Measurements from ENCODE around the gene CREG1. TPM values are rescaled to one million over a fixed set of nuclear protein-coding genes. Genes with fewer than 3 reads are reported as not detected.

The CREG1 gene
- total and polyA plus RNA-seq, 10 donors, result 40.8 to 364 (median 184) TPM

DNA sequence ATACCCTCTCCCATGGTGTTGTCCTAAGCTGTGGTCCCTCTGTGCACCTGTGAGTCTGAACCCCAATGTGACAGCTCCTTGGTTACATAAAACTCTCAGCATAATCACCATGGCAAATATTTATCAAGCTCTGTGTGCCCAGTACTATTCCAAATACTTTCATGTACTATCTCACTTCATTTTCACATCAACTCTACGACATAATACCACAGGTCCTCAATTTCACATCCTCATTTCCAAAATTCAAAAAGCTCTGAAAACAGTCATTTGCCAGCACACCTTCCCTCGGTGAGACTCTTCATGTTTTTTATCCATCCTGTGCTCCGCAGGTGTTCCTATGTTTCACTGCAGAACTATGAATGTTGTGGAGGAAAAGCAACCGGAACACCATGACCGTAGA is 12.4 kb upstream of the CREG1 start:
- H3K9me3 ChIP-seq, result peaks cover 0 to 4% (median 0%) of the 10 kb centered on the region in 8 donors
- intact Hi-C loops (cut with DNase I; ENCODE audit: low total_unique reads), result no loop called here
- TF ChIP-seq POLR2AphosphoS5 (IDR thresholded peaks at IDR 0.05), result no peak
- no peak for TF ChIP-seq POLR2A (IDR thresholded peaks at IDR 0.05)
- TF ChIP-seq, protein P1, sequence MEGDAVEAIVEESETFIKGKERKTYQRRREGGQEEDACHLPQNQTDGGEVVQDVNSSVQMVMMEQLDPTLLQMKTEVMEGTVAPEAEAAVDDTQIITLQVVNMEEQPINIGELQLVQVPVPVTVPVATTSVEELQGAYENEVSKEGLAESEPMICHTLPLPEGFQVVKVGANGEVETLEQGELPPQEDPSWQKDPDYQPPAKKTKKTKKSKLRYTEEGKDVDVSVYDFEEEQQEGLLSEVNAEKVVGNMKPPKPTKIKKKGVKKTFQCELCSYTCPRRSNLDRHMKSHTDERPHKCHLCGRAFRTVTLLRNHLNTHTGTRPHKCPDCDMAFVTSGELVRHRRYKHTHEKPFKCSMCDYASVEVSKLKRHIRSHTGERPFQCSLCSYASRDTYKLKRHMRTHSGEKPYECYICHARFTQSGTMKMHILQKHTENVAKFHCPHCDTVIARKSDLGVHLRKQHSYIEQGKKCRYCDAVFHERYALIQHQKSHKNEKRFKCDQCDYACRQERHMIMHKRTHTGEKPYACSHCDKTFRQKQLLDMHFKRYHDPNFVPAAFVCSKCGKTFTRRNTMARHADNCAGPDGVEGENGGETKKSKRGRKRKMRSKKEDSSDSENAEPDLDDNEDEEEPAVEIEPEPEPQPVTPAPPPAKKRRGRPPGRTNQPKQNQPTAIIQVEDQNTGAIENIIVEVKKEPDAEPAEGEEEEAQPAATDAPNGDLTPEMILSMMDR (IDR thresholded peaks at IDR 0.05 in 8 of 11, conservative IDR thresholded peaks at IDR 0.05 in 3 of 11), result no peak
- no peaks in the 10 kb centered on the region for H3K36me3 ChIP-seq
- H3K4me3 ChIP-seq, result no peak overlapping the region
- H3K27ac ChIP-seq, result no peak overlapping the region
- H3K27me3 ChIP-seq (replicated peaks in 1 of 7), result no peaks in the 10 kb centered on the region
- peaks cover 0 to 46% (median 14%) of the 10 kb centered on the region in 6 donors for H3K4me1 ChIP-seq
- WGBS, 5 donors, result 77 to 81% (median 79%) methylated on average over 5 of the region's 5 CpGs
- DNase-seq, result no peak

DNA sequence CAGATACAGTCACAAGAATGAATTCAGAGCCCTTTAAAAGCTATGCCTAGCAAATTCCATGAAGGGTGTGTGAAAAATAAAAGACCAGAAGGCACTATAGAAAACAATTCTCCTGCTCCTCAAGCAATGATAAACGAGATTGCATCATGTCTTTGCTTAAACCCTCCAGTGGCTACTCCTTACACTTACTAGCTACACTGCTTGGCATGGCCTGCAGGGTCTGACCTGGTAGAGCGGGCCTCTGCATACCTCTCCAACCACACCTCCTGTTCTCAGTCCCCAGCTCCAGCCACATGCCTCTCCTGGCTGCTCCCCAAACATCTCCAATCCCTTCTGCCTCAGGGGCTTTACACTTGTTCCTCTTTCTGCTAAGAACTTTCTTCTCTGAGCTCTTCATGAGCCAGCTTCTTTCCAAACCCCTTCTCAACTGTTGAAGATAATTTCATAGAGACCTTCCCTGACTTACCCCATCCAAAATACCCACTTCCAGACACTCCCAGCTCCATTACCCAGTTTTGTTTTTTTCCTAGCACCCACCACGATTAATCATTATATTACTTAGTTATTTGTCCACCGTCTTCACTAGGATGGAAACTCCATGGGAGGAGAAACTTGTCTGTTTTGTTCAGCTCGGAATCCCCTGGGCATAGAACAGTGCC is 11.2 kb upstream of the CREG1 start:
- TF ChIP-seq, protein P1 (IDR thresholded peaks at IDR 0.05 in 8 of 11, conservative IDR thresholded peaks at IDR 0.05 in 3 of 11), result no peak
- no peak for TF ChIP-seq POLR2A (IDR thresholded peaks at IDR 0.05)
- no peak for TF ChIP-seq POLR2AphosphoS5 (IDR thresholded peaks at IDR 0.05)
- Histone ChIP-seq H3K4me3 (no peak overlapping the region), H3K4me1 (peaks cover 0 to 46% (median 14%) of the 10 kb centered on the region in 6 donors), H3K27ac (peak overlapping the region in 2 of 8 donors; percentile 59 to 69), H3K9me3 (no peaks in the 10 kb centered on the region), H3K36me3 (no peaks in the 10 kb centered on the region), H3K27me3 (replicated peaks in 1 of 7) (no peaks in the 10 kb centered on the region)
- WGBS, 5 donors, result 73 to 89% (median 84%) methylated on average over 5 of the region's 5 CpGs
- DNase-seq, result no peak
- intact Hi-C loops (cut with DNase I; ENCODE audit: low total_unique reads), result no loop called here

DNA sequence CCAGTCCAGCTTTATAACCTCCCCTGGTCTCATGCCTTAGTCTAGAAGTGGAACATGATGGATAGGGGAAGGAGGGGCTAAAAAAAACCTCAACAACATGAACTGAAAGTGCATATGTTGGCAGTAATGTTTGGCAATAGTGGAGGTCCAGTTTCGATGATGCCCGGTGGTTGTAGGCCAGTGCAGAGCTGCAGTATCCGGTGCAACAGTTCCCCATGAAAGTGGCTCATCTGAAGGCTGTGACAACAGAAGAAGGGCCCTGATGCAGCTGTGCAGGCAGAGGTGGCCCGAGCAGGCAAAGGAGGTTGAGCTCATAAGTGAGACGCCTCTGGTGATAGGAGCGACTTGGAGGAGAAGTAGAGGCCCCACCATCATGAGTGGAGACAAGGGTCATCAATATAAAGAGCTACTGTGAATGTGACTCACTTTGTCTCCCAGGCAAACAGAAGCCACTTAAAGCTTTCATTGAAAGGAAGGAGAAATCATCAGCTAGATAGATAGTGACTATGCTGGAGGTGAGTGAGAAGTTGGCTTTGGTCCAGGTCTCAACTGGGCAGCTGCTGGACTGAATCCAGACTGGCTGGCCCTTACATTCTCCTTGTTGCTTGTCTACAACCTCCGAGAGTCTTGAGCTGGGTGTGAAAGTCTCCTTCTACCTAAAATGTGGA is 10.2 kb upstream of the CREG1 start:
- no peak for DNase-seq
- WGBS, 5 donors, result 68 to 82% (median 74%) methylated on average over 7 of the region's 7 CpGs
- Histone ChIP-seq H3K27me3 (replicated peaks in 1 of 7) (no peaks in the 10 kb centered on the region), H3K9me3 (no peaks in the 10 kb centered on the region), H3K36me3 (no peaks in the 10 kb centered on the region), H3K4me3 (no peak overlapping the region), H3K27ac (peak overlapping the region in 3 of 8 donors; percentile 59 to 69 (median 64)), H3K4me1 (peaks cover 0 to 46% (median 14%) of the 10 kb centered on the region in 6 donors)
- intact Hi-C loops (cut with DNase I; ENCODE audit: low total_unique reads), result no loop called here
- TF ChIP-seq POLR2A (IDR thresholded peaks at IDR 0.05) (no peak), POLR2AphosphoS5 (IDR thresholded peaks at IDR 0.05) (peak in 2 of 3 donors; percentile 33 to 68)
- TF ChIP-seq, protein P1 (IDR thresholded peaks at IDR 0.05 in 8 of 11, conservative IDR thresholded peaks at IDR 0.05 in 3 of 11), result no peak

DNA sequence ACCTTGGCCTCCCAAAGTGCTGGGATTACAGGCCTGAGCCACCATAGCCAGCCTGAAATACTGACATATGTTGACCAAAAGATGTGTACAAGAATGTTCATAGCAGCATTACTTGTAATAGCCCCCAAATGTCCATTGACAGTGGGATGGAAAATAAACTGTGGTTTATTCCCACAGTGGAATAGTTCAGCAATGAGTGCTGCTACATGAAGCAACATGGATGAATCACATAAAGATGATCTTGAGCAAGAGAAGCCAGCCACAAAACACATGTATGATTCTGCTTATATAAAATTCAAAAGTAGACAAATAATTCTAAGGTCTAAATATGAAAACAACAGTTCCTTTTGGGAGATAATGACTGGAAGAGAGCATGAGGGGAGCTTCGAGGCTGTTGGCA is 9.1 kb upstream of the CREG1 start:
- peak overlapping the region in 3 of 8 donors; percentile 59 to 69 (median 64) for H3K27ac ChIP-seq
- no peaks in the 10 kb centered on the region for H3K9me3 ChIP-seq
- H3K36me3 ChIP-seq, result no peaks in the 10 kb centered on the region
- WGBS, 5 donors, result 75 to 92% (median 88%) methylated on average over 1 of the region's 1 CpG
- no peak for DNase-seq
- H3K4me1 ChIP-seq, result peaks cover 0 to 40% (median 12%) of the 10 kb centered on the region in 6 donors
- H3K27me3 ChIP-seq (replicated peaks in 1 of 7), result no peaks in the 10 kb centered on the region
- TF ChIP-seq POLR2AphosphoS5 (IDR thresholded peaks at IDR 0.05) (no peak), POLR2A (IDR thresholded peaks at IDR 0.05) (no peak)
- TF ChIP-seq, protein P1 (IDR thresholded peaks at IDR 0.05 in 8 of 11, conservative IDR thresholded peaks at IDR 0.05 in 3 of 11), result no peak
- intact Hi-C loops (cut with DNase I; ENCODE audit: low total_unique reads), result no loop called here
- H3K4me3 ChIP-seq, result no peak overlapping the region
